MCF 10A (cell line): Measurements from ENCODE around the gene SLC24A3. TPM values are rescaled to one million over a fixed set of nuclear protein-coding genes. Genes with fewer than 3 reads are reported as not detected.

Source experiments
- BruUV-seq: library from RNA; stranded (reverse); fragments of 400-500 nt; replicated peaks from 2 replicates; lab custom pipeline; 2021; lab: Mats Ljungman, UMichigan
- CTCF ChIA-PET: fragments of 300-600 bp; sonication (Branson Sonifier 250); formaldehyde crosslinking; extraction: SDS; loops from one replicate; lab custom pipeline; 2021; ENCODE audit warnings: antibody characterized with exemption, inconsistent platforms; lab: Yijun Ruan, JAX
- POLR2A ChIA-PET: fragments of 300-600, 350-650 bp; sonication (Branson Sonifier 250); formaldehyde crosslinking; extraction: SDS; loops from one replicate; lab custom pipeline; 2020; ENCODE audit warnings: antibody characterized with exemption, inconsistent platforms; lab: Yijun Ruan, JAX
- DNase-seq: peaks from one replicate; pipeline ENCODE4 v3.0.0-alpha.2; 2018; ENCODE audit not compliant: unreplicated experiment
- H3K27ac Mint-ChIP-seq: one replicate; pipeline ENCODE4 v1.8.0; 2022; ENCODE audit warnings: mild to moderate bottlenecking, low read depth, mixed read lengths; ENCODE audit not compliant: unreplicated experiment
- H3K27me3 Mint-ChIP-seq: one replicate; pipeline ENCODE4 v1.8.0; 2022; ENCODE audit warnings: mixed read lengths; ENCODE audit not compliant: insufficient read depth, unreplicated experiment
- H3K36me3 Mint-ChIP-seq: one replicate; pipeline ENCODE4 v1.8.0; 2022; ENCODE audit warnings: mild to moderate bottlenecking, moderate library complexity, mixed read lengths; ENCODE audit not compliant: insufficient read depth, unreplicated experiment
- H3K4me1 Mint-ChIP-seq: one replicate; pipeline ENCODE4 v1.8.0; 2022; ENCODE audit warnings: mixed read lengths; ENCODE audit not compliant: insufficient read depth, unreplicated experiment
- H3K4me3 Mint-ChIP-seq: one replicate; pipeline ENCODE4 v1.8.0; 2022; ENCODE audit warnings: mild to moderate bottlenecking, moderate library complexity, mixed read lengths; ENCODE audit not compliant: unreplicated experiment
- H3K9me3 Mint-ChIP-seq: one replicate; pipeline ENCODE4 v1.8.0; 2022; ENCODE audit warnings: mixed read lengths; ENCODE audit not compliant: unreplicated experiment
- CTCF ChIP-seq: fragments of 200-600 bp; IDR thresholded peaks from one replicate; pipeline ENCODE4 v1.8.0; 2022; ENCODE audit warnings: antibody characterized with exemption, mild to moderate bottlenecking; ENCODE audit not compliant: unreplicated experiment
- intact Hi-C: fragments of 100-400 bp; cut with micrococcal nuclease; formaldehyde crosslinking; loops from 2 replicates; pipeline ENCODE4 v1.14.1; 2022
- total RNA-seq: library from RNA; stranded (reverse); gene quantifications from 2 replicates; pipeline ENCODE4 v1.2.3, GENCODE V29; 2022

The SLC24A3 gene
- total RNA-seq, 1 experiment from 2014 or later, result not detected

GRCh38 chr20:19557291-19557690 is 344.8 kb downstream of the SLC24A3 start:
- no peak overlapping the region for H3K27ac Mint-ChIP-seq
- no peaks in the 10 kb centered on the region for H3K9me3 Mint-ChIP-seq
- no peak for TF ChIP-seq CTCF
- H3K4me3 Mint-ChIP-seq, result no peak overlapping the region
- intact Hi-C loops, result no loop called here
- POLR2A ChIA-PET, result no interaction called here
- CTCF ChIA-PET, result no interaction called here
- peaks cover 20% of the 10 kb centered on the region for H3K27me3 Mint-ChIP-seq
- DNase-seq, result no peak
- H3K4me1 Mint-ChIP-seq, result no peaks in the 10 kb centered on the region
- no TSS peak for BruUV-seq
- no peaks in the 10 kb centered on the region for H3K36me3 Mint-ChIP-seq

DNA sequence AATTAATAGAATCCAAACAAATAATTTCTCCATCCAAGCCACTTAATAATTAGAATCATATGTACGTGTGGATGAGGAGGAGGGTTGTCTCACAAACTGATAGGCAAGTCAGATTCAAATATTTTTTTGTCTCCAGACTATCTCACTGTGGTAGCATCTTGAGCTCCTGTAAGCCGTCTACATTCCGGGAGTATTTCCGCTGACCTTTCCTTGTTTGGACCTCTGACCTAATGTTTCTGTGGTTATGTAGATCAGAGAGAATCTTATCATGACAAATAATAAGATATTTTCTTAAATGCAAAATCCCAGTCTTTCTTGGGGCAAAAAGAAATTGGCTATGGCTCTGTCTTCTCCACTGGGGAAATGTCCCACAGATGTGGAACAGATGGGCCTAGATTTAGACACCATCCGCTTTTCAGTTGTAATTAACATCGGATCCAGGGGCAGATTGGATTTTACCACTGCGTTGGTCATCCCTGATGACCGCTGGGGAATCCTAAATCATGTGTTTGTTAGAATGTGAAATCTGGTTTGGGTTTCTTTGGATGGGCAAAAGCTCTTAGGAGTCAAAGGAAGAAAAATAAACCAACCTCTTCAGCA is 348.5 kb downstream of the SLC24A3 start:
- no TSS peak for BruUV-seq

GRCh38 chr20:19562426-19562825 is 350.0 kb downstream of the SLC24A3 start:
- DNase-seq, result no peak
- BruUV-seq, result no TSS peak
- Mint-ChIP-seq H3K9me3 (no peaks in the 10 kb centered on the region), H3K4me1 (no peaks in the 10 kb centered on the region), H3K27me3 (peaks cover 22% of the 10 kb centered on the region), H3K4me3 (no peak overlapping the region), H3K36me3 (no peaks in the 10 kb centered on the region), H3K27ac (no peak overlapping the region)
- intact Hi-C loops, result no loop called here
- POLR2A ChIA-PET, result interaction anchor here (0.6 kb wide), 1 partner anchor 683 kb away, joined by 4 read pairs; no protein-coding TSS in a partner anchor
- CTCF ChIA-PET, result interaction anchor here (0.5 kb wide), 1 partner anchor 63 kb away, joined by 3 read pairs; no protein-coding TSS in a partner anchor
- TF ChIP-seq CTCF, result no peak

More for the DNA sequence above, 348.5 kb downstream of the SLC24A3 start:
- ChIA-PET CTCF (interaction anchor here (0.7 to 1.0 kb wide), 2 partner anchors 355 to 658 kb away, joined by 3 read pairs; no protein-coding TSS in a partner anchor), POLR2A (interaction anchor here (0.8 kb wide), 1 partner anchor 13 kb away, joined by 3 read pairs; no protein-coding TSS in a partner anchor)
- H3K27ac Mint-ChIP-seq, result no peak overlapping the region
- TF ChIP-seq CTCF, result no peak
- intact Hi-C loops, result no loop called here
- no peaks in the 10 kb centered on the region for H3K9me3 Mint-ChIP-seq
- H3K27me3 Mint-ChIP-seq, result peaks cover 22% of the 10 kb centered on the region
- no peak for DNase-seq
- no peaks in the 10 kb centered on the region for H3K36me3 Mint-ChIP-seq
- no peaks in the 10 kb centered on the region for H3K4me1 Mint-ChIP-seq
- H3K4me3 Mint-ChIP-seq, result no peak overlapping the region

DNA sequence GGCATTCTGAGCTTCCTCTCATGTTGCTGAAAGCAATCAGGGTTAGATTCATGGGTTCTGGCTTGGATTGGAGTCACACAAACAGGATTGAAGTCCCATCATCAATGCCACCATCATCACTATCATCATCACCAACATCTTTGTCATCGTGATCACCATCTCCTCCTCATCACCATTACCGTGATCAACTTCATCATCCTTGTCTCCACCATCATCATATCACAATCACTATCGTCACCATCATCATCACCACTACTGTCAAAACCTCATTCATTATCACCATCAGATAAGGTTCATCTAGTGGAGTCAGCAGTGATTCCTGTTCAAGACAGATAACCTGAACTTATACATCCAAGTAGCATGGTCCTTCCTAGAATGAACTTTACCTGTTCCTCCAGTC is 351.8 kb downstream of the SLC24A3 start:
- CTCF ChIA-PET, result interaction anchor here (1.2 kb wide), 1 partner anchor 68 kb away, joined by 3 read pairs; no protein-coding TSS in a partner anchor
- H3K27ac Mint-ChIP-seq, result no peak overlapping the region
- no peak for TF ChIP-seq CTCF
- DNase-seq, result no peak
- H3K36me3 Mint-ChIP-seq, result no peaks in the 10 kb centered on the region
- POLR2A ChIA-PET, result interaction anchor here (0.7 kb wide), 1 partner anchor 955 kb away, joined by 3 read pairs; no protein-coding TSS in a partner anchor
- no peaks in the 10 kb centered on the region for H3K4me1 Mint-ChIP-seq
- H3K9me3 Mint-ChIP-seq, result no peaks in the 10 kb centered on the region
- no peak overlapping the region for H3K4me3 Mint-ChIP-seq
- BruUV-seq, result no TSS peak
- peaks cover 22% of the 10 kb centered on the region for H3K27me3 Mint-ChIP-seq
- intact Hi-C loops, result no loop called here
